Activated CD4-positive, alpha-beta memory T cell treated with anti-CD3 and anti-CD28 coated beads for 36 hours (primary cell): ENCODE results near the gene AP1M2. TPM values are rescaled to one million over a fixed set of nuclear protein-coding genes. Genes with fewer than 3 reads are reported as not detected.
A peak's percentile ranks its signal among the peaks of the same experiment; 100 is the strongest.

ENCODE experiments used
- CTCF ChIA-PET: fragments of 350-600 bp; sonication (Branson Sonifier 250); formaldehyde crosslinking; loops from one replicate; lab custom pipeline; 2021; ENCODE audit warnings: antibody characterized with exemption, inconsistent platforms; lab: Charles Lee
- POLR2A ChIA-PET: fragments of 350-600 bp; sonication (Branson Sonifier 250); formaldehyde crosslinking; loops from one replicate; lab custom pipeline; 2021; ENCODE audit warnings: antibody characterized with exemption; lab: Charles Lee
- DNase-seq: peaks from one replicate; pipeline ENCODE4 v3.0.0-alpha.2; 2020
- H3K27ac Mint-ChIP-seq: one replicate; pipeline ENCODE4 v1.8.0; 2021; ENCODE audit warnings: mixed read lengths
- H3K27me3 Mint-ChIP-seq: one replicate; pipeline ENCODE4 v1.8.0; 2021; ENCODE audit warnings: mixed read lengths
- H3K36me3 Mint-ChIP-seq: one replicate; pipeline ENCODE4 v1.8.0; 2021; ENCODE audit warnings: mixed read lengths
- H3K4me1 Mint-ChIP-seq: one replicate; pipeline ENCODE4 v1.8.0; 2021; ENCODE audit warnings: low read depth, mixed read lengths
- H3K4me3 Mint-ChIP-seq: one replicate; pipeline ENCODE4 v1.8.0; 2021; ENCODE audit warnings: mild to moderate bottlenecking, mixed read lengths
- H3K9me3 Mint-ChIP-seq: one replicate; pipeline ENCODE4 v1.8.0; 2021; ENCODE audit warnings: mixed read lengths
- intact Hi-C: fragments of 100-400 bp; cut with micrococcal nuclease; formaldehyde crosslinking; loops from one replicate; pipeline ENCODE4 v1.15.1; 2023
- total RNA-seq, 2 experiments: library from RNA; stranded (reverse); gene quantifications; one replicate each; pipeline ENCODE4 v1.2.3, GENCODE V29; 2021

AP1M2 gene
- total RNA-seq, 2 experiments from 2014 or later, result not detected

DNA sequence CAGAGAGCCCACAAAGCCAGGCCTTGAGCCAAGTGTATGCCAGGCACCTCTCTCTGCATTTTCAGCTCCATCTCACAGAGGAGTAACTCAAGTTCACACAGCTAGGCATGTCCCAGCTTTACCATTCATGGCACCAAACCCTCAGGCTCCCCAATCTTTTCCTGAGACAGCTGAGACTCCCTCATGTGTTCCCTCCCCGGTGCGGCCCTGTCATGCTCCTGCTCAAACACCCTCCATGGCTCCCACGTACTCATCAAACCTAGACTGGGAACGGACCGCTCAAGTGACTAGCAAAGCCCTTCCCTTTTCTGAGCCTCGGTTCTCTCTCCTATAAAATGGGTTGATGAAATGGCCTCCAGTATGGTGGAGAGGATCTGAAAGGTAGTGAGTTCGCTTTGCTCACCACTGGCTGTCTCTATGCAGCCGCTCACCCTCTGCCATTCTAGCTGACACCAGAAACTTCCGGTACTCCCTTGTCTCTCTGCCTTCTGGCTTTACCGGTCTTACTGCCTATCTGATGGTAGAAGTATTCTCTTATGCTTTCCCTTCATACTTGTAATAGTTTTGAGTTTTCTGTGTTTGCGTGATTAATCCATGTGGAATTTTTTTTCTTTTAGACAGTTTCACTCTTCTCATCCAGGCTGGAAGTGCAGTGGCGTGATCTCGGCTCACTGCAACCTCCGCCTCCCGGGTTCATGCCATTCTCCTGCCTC, 30.5 kb upstream of the AP1M2 start:
- intact Hi-C loops, result no loop called here
- H3K4me1 Mint-ChIP-seq, result peaks cover 30% of the 10 kb centered on the region
- ChIA-PET POLR2A (no interaction called here), CTCF (interaction anchor here (1.1 to 2.8 kb wide), 3 partner anchors 27 to 37 kb away, joined by 3 to 11 read pairs (median 10); no protein-coding TSS in a partner anchor)
- H3K27ac Mint-ChIP-seq, result no peak overlapping the region
- no peaks in the 10 kb centered on the region for H3K9me3 Mint-ChIP-seq
- H3K27me3 Mint-ChIP-seq, result no peaks in the 10 kb centered on the region
- DNase-seq, result no peak
- H3K36me3 Mint-ChIP-seq, result peaks cover 5% of the 10 kb centered on the region
- H3K4me3 Mint-ChIP-seq, result no peak overlapping the region

DNA sequence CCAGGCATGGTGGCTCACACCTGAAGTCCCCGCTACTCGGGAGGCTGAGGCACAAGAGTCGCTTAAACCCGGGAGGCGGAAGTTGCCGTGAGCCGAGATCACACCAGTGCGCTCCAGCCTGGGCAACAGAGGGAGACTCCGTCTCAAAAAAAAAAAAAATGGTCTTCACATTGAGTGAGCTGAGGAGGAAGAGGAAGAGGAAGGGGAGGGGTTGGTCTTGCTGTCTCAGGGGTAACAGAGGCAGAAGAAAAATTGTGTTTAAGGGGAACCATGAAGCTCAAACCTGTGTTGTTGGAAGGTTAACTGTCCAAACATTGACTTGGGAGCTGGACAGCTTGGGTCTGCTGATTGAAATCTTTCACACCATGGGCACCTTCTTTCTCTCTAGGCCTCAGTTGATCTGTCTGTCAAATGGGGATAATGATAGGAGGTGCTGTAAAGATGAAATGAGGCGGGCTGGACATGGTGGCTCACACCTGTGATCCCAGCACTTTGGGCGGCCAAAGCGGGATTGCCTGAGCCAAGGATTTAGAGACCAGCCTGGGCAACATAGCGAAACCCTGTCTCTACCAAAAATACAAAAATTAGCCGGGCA, 28.4 kb upstream of the AP1M2 start:
- POLR2A ChIA-PET, result interaction anchor here (0.7 to 0.8 kb wide), 2 partner anchors 11 to 13 kb away, joined by 3 read pairs; no protein-coding TSS in a partner anchor
- H3K27me3 Mint-ChIP-seq, result no peaks in the 10 kb centered on the region
- CTCF ChIA-PET, result interaction anchor here (0.6 to 2.8 kb wide), 2 partner anchors 23 to 34 kb away, joined by 3 to 10 read pairs; no protein-coding TSS in a partner anchor
- peaks cover 23% of the 10 kb centered on the region for H3K4me1 Mint-ChIP-seq
- H3K36me3 Mint-ChIP-seq, result peaks cover 2% of the 10 kb centered on the region
- no peak overlapping the region for H3K27ac Mint-ChIP-seq
- H3K9me3 Mint-ChIP-seq, result no peaks in the 10 kb centered on the region
- H3K4me3 Mint-ChIP-seq, result no peak overlapping the region
- DNase-seq, result no peak
- intact Hi-C loops, result no loop called here

DNA sequence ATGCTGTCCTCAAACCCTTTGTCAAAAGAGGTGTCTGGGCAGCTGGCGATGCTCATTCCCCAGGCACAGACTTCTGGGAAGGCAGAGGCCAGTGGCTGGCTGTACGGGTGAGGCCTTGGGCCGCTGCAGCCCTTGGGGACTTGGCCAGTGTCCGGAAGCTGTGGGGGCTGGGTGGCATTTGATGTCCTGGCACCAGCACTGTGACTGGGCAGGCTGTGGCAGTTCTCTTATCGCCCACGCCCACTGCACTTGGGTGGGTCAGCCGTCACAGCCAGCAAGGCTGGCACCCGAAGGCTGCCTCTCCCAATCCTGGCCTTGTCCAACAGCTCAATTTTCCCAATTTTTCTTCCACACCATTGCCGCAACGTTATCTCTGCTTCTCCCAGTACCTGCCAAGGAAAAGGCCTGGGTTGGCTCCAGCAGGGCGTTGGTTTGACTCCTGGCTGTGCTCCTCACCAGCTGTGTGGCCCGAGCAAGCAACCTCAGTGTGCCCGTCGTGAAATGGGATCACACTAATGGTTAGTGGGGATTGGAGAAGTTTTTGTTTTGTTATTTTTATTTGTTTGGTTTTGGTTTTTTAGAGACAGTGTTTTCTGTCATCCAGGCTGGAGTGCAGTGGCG, 25.5 kb upstream of the AP1M2 start:
- no peaks in the 10 kb centered on the region for H3K27me3 Mint-ChIP-seq
- peaks cover 24% of the 10 kb centered on the region for H3K4me1 Mint-ChIP-seq
- peaks cover 1% of the 10 kb centered on the region for H3K36me3 Mint-ChIP-seq
- no peak overlapping the region for H3K4me3 Mint-ChIP-seq
- ChIA-PET CTCF (interaction anchor here (1.2 to 3.2 kb wide), 2 partner anchors 31 to 33 kb away, joined by 3 to 11 read pairs; no protein-coding TSS in a partner anchor), POLR2A (no interaction called here)
- intact Hi-C loops, result no loop called here
- H3K27ac Mint-ChIP-seq, result no peak overlapping the region
- DNase-seq, result no peak
- H3K9me3 Mint-ChIP-seq, result no peaks in the 10 kb centered on the region

DNA sequence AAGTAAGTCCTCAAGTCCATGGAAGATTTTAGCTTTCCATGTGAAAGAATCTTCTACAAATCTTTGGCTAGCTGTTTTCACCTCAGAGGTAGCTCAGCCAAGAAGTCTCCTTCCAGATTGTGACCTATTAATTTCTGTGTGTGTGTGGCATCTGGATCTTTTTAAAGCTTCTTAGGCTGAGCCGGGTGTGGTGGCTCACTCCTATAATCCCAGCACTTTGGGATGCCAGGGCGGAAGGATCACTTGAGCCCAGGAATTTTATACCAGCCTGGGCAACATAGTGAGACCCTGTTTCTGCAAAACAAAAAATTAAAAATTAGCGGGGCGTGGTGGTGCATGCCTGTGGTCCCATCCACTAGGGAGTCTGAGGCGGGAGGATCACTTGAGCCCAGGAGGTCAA, 24.8 kb upstream of the AP1M2 start:
- ChIA-PET POLR2A (interaction anchor here (0.6 kb wide), 1 partner anchor 24 kb away, joined by 4 read pairs; no protein-coding TSS in a partner anchor), CTCF (interaction anchor here (1.2 to 3.2 kb wide), 3 partner anchors 30 to 87 kb away, joined by 3 to 11 read pairs (median 6); no protein-coding TSS in a partner anchor)
- Mint-ChIP-seq H3K36me3 (peaks cover 1% of the 10 kb centered on the region), H3K4me3 (no peak overlapping the region), H3K9me3 (no peaks in the 10 kb centered on the region), H3K27me3 (no peaks in the 10 kb centered on the region), H3K27ac (no peak overlapping the region), H3K4me1 (peaks cover 24% of the 10 kb centered on the region)
- no peak for DNase-seq
- intact Hi-C loops, result no loop called here

DNA sequence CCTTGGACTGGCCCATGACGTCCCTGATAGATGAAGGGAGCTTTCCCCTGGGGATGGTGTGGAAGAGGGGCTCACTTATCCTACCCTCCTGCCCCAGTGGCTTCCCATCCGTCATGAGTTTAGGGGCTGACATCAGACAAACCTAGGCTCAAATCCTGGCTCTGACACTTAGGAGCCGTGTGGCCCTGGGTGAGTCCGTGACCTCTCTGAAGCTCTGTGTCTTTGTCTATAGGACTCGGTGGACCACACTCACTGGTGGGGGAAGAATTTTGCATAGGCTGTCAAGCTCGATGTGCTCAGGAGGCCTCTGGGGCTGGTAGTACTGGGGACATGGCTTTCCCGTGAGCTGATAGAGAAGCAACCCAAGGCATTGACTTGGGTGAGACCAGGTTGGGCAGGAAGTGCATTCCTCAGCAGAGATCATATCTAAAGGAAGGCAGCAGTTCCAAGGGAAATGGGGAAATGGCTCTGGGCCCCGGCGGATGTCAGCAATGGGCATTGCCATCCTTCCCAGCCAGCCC, 17.4 kb upstream of the AP1M2 start:
- H3K36me3 Mint-ChIP-seq, result peaks cover 7% of the 10 kb centered on the region
- no peaks in the 10 kb centered on the region for H3K9me3 Mint-ChIP-seq
- intact Hi-C loops, result no loop called here
- H3K27ac Mint-ChIP-seq, result peak overlapping the region; percentile 98
- no peaks in the 10 kb centered on the region for H3K27me3 Mint-ChIP-seq
- peaks cover 20% of the 10 kb centered on the region for H3K4me1 Mint-ChIP-seq
- H3K4me3 Mint-ChIP-seq, result peak overlapping the region; percentile 88
- ChIA-PET POLR2A (interaction anchor here (1.0 to 1.2 kb wide), 3 partner anchors 9 to 97 kb away, joined by 3 to 6 read pairs (median 5); partner anchors contain the start of gene QTRT1), CTCF (interaction anchor here (0.6 to 4.7 kb wide), 6 partner anchors 23 to 192 kb away, joined by 3 to 41 read pairs (median 5); no protein-coding TSS in a partner anchor)
- peak; percentile 25 for DNase-seq

DNA sequence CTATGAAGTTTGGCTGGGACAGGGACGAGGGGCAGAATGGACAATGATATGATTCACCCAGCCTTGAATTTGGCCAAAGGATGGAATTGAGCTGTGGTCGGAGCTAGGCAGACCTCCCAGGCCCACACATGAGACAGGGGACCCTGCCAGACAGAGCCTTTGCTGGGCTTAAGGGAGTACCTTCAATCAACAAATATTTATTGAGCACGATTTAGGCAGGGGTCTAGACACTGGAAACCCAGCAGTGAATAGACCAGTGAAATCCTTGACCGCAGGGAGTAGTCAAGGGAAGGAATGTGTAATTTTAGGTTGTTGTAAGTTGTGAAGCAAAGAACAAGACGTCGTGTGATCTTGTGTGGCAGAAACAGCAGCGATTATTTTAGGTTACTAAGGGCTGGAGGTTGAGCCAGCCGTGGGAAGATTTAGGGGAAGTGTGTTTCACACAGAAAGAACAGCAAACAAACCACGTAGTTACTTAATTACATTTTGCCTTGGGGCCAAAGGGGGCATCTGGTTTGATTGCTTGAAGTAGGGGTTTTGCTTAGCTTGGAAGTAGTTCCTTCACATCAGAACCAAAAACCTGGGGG, 16.9 kb upstream of the AP1M2 start:
- Mint-ChIP-seq H3K27me3 (no peaks in the 10 kb centered on the region), H3K27ac (peak overlapping the region; percentile 98), H3K36me3 (peaks cover 7% of the 10 kb centered on the region), H3K9me3 (no peaks in the 10 kb centered on the region), H3K4me1 (peaks cover 20% of the 10 kb centered on the region), H3K4me3 (peak overlapping the region; percentile 88)
- ChIA-PET POLR2A (interaction anchor here (1.0 to 1.2 kb wide), 3 partner anchors 9 to 98 kb away, joined by 3 to 6 read pairs (median 5); partner anchors contain the start of gene QTRT1), CTCF (interaction anchor here (0.6 to 4.7 kb wide), 6 partner anchors 23 to 192 kb away, joined by 3 to 41 read pairs (median 5); no protein-coding TSS in a partner anchor)
- intact Hi-C loops, result loop anchor here (1.0 to 2.0 kb wide), 4 partner anchors 9 to 409 kb away; partner anchors contain the start of genes DNMT1 and KRI1
- DNase-seq, result peak; percentile 55

DNA sequence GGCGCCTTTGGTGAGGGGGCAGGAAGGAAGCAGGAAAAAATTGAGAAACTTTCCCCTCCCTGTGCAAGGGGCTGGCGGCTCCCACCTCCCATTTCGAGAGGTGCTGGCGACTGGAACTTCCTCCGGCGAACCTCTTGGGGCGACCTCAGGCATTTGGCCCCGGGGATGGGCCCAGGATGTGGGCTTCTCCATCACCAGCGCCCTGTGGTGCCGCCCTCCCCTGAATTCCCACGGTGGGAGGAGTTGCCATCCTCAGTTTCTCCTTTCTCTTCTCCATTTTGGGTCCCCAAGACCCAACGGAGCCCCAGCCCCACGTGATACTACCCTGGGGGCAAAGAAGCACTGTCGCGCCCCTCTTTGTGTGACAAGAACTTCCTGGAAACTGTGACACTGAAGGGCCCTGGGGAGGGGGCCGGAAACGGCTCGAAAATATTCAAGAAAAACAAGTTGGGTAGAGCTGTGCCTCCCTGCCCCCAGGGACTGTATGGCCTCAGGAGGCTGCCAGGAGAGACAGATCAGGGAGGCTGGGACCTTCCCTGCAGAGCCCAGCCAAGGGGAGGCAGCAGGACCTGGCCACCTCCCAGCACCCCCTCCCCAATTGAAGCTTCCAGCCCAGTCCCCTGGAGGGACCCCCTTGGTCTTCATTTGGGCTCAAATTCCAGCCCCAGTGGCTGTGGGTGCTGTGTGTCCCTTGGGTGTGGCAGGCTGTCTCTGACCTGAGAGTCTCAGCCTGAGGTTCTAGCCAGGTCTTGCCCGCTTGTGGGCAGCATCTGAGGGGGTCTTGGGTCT, 16.2 kb upstream of the AP1M2 start:
- ChIA-PET POLR2A (interaction anchor here (0.6 to 1.3 kb wide), 6 partner anchors 8 to 175 kb away, joined by 3 to 6 read pairs (median 3); partner anchors contain the start of genes CDKN2D and QTRT1), CTCF (interaction anchor here (0.6 to 4.7 kb wide), 4 partner anchors 22 to 114 kb away, joined by 4 to 41 read pairs (median 15); partner anchors contain the start of gene DNM2)
- Mint-ChIP-seq H3K4me1 (peaks cover 20% of the 10 kb centered on the region), H3K4me3 (peak overlapping the region; percentile 88), H3K36me3 (peaks cover 7% of the 10 kb centered on the region), H3K9me3 (no peaks in the 10 kb centered on the region), H3K27ac (peak overlapping the region; percentile 98), H3K27me3 (no peaks in the 10 kb centered on the region)
- intact Hi-C loops, result loop anchor here (1.0 to 2.0 kb wide), 4 partner anchors 8 to 408 kb away; partner anchors contain the start of genes DNMT1 and KRI1
- DNase-seq, result peak; percentile 88

DNA sequence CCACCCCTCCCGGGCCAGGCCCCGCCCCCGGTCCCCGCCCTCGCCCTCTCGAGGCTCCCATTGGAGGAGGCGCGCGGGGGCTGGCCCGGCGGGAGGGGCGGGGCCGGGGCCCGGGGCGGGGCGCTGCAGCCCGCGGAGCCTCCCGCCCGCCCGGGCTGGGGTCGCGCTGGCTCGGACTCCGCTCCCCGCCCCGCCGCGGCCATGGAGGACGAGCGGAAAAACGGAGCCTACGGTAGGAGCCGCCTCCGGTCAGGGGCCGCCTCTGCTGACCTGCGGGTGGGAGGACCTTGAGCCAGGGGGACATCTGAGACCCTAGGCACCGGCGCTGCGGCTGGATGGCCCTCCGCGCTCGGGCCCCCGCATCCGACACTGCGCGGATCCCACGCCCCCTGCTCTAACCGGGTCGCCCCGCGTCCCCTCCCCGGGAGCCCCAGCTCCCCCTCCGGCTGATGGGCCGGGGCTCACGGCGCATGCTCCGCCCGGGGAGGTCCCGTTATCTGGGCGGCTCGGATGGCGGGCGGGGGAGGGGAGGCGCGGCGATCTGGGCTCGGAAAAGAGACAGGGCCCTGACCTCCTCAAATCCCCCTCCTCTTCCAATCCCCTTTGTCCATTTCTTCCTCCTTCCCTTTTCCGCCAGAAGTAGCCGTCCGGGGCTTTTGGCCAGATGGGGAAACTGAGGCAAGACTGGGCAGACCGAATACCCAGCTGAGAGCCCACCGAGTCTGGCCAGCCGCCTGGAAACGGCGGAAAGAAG, 15.4 kb upstream of the AP1M2 start:
- Mint-ChIP-seq H3K4me3 (peak overlapping the region; percentile 88), H3K9me3 (no peaks in the 10 kb centered on the region), H3K27me3 (no peaks in the 10 kb centered on the region), H3K27ac (peak overlapping the region; percentile 98), H3K36me3 (peaks cover 7% of the 10 kb centered on the region), H3K4me1 (peaks cover 18% of the 10 kb centered on the region)
- ChIA-PET CTCF (interaction anchor here (0.6 to 4.7 kb wide), 5 partner anchors 12 to 115 kb away, joined by 3 to 41 read pairs (median 7); partner anchors contain the start of gene DNM2), POLR2A (interaction anchor here (0.6 to 1.3 kb wide), 8 partner anchors 13 to 174 kb away, joined by 3 to 7 read pairs (median 3); partner anchors contain the start of genes CDKN2D and QTRT1)
- intact Hi-C loops, result loop anchor here (1.0 to 2.0 kb wide), 4 partner anchors 7 to 408 kb away; partner anchors contain the start of genes DNMT1 and KRI1
- peak; percentile 94 for DNase-seq

DNA sequence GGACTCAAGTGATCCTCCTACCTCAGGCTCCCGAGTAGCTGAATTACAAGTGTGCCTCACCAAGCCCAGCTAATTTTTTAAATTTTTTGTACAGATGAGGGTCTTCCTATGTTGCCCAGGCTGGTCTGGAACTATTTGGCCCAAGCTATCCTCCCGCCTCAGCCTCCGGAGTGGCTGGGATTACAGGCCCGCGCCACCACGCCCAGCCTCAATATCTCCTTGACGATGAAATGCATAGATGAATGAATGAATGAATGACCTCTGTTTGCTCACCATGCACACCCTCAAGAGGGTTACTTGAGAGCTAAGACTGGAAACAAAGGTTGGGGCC, 14.9 kb upstream of the AP1M2 start:
- intact Hi-C loops, result loop anchor here (2.0 kb wide), 3 partner anchors 35 to 407 kb away; partner anchors contain the start of genes DNMT1 and KRI1
- ChIA-PET CTCF (interaction anchor here (1.3 to 4.7 kb wide), 4 partner anchors 11 to 98 kb away, joined by 3 to 41 read pairs (median 15); no protein-coding TSS in a partner anchor), POLR2A (interaction anchor here (0.5 to 1.3 kb wide), 7 partner anchors 13 to 113 kb away, joined by 3 to 7 read pairs (median 3); partner anchors contain the start of genes CDKN2D and QTRT1)
- Mint-ChIP-seq H3K4me1 (peaks cover 20% of the 10 kb centered on the region), H3K27ac (peak overlapping the region; percentile 38), H3K9me3 (no peaks in the 10 kb centered on the region), H3K36me3 (peaks cover 7% of the 10 kb centered on the region), H3K4me3 (peak overlapping the region; percentile 57), H3K27me3 (no peaks in the 10 kb centered on the region)
- no peak for DNase-seq
